Hepatocyte (in vitro differentiated cells): ENCODE data around the gene R3HDM4. TPM values are rescaled to one million over a fixed set of nuclear protein-coding genes. Genes with fewer than 3 reads are reported as not detected.

Experiments
- DNase-seq: peaks from one replicate; pipeline ENCODE4 v3.0.0-alpha.2; 2016; ENCODE audit warnings: low spot score
- H2AFZ ChIP-seq: fragments of 200-600 bp; sonication (generic); 2 replicates; pipeline ENCODE4 v1.6.0; 2016; ENCODE audit warnings: antibody characterized with exemption, mild to moderate bottlenecking
- H3K27ac ChIP-seq: fragments of 200-600 bp; sonication (generic); 2 replicates; pipeline ENCODE4 v1.5.1; 2016; ENCODE audit warnings: mild to moderate bottlenecking
- H3K27me3 ChIP-seq: fragments of 200-600 bp; sonication (generic); 2 replicates; pipeline ENCODE4 v1.6.1; 2016
- H3K36me3 ChIP-seq: fragments of 200-600 bp; sonication (generic); replicated peaks from 2 replicates; pipeline ENCODE4 v1.5.1; 2016; ENCODE audit warnings: low read depth; ENCODE audit not compliant: insufficient read depth
- H3K4me1 ChIP-seq: fragments of 200-600 bp; sonication (generic); 2 replicates; pipeline ENCODE4 v1.5.1; 2016; ENCODE audit warnings: mild to moderate bottlenecking, moderate library complexity; ENCODE audit not compliant: insufficient read depth
- H3K4me2 ChIP-seq: fragments of 200-600 bp; sonication (generic); 2 replicates; pipeline ENCODE4 v1.6.0; 2016
- H3K4me3 ChIP-seq: fragments of 200-600 bp; sonication (generic); 2 replicates; pipeline ENCODE4 v1.5.1; 2016; ENCODE audit warnings: mild to moderate bottlenecking
- H3K79me2 ChIP-seq: fragments of 200-600 bp; sonication (generic); 2 replicates; pipeline ENCODE4 v1.6.0; 2017; ENCODE audit warnings: mild to moderate bottlenecking
- H3K9me2 ChIP-seq: fragments of 200-600 bp; sonication (generic); replicated peaks from 2 replicates; pipeline ENCODE4 v1.6.0; 2017; ENCODE audit warnings: mild to moderate bottlenecking; ENCODE audit not compliant: insufficient read depth
- H3K9me3 ChIP-seq: fragments of 200-600 bp; sonication (generic); 2 replicates; pipeline ENCODE4 v1.5.1; 2016; ENCODE audit warnings: low read depth, mild to moderate bottlenecking
- H4K20me1 ChIP-seq: fragments of 200-600 bp; sonication (generic); 2 replicates; pipeline ENCODE4 v1.6.0; 2016; ENCODE audit warnings: mild to moderate bottlenecking; ENCODE audit not compliant: insufficient read depth, poor library complexity, severe bottlenecking
- CTCF ChIP-seq: fragments of 200-600 bp; sonication (generic); IDR thresholded peaks from 2 replicates; pipeline ENCODE4 v1.5.1; 2016; ENCODE audit warnings: antibody characterized with exemption, mild to moderate bottlenecking; ENCODE audit not compliant: poor library complexity
- EZH2 ChIP-seq: fragments of 200-600 bp; sonication (generic); IDR thresholded peaks from 2 replicates; pipeline ENCODE4 v1.6.1; 2016; ENCODE audit warnings: antibody characterized with exemption, mild to moderate bottlenecking, borderline replicate concordance
- EZH2phosphoT487 ChIP-seq: fragments of 200-600 bp; sonication (generic); IDR thresholded peaks from one replicate; pipeline ENCODE4 v1.6.1; 2018; ENCODE audit warnings: antibody characterized with exemption, mild to moderate bottlenecking, low read depth, moderate library complexity; ENCODE audit not compliant: unreplicated experiment, severe bottlenecking
- WGBS: methylation state at CpG from one replicate; pipeline ENCODE4 v1.1.6; 2016; ENCODE audit warnings: low lambda C conversion rate; ENCODE audit errors: missing lambda C conversion rate; 5-methylcytosine and 5-hydroxymethylcytosine counted together
- polyA plus RNA-seq: library from polyadenylated mRNA; unstranded; fragments of >200 nt; fragmentation: Nextera tagmentation; extraction: Ambion mirVana; gene quantifications from 2 replicates; pipeline ENCODE4 v1.2.1, GENCODE V29; 2016
- total RNA-seq: library from RNA; depleted of rRNA; stranded (reverse); fragments of >200 nt; gene quantifications from 2 replicates; pipeline ENCODE4 v1.2.3, GENCODE V29; 2014

The R3HDM4 gene
- total and polyA plus RNA-seq, 2 experiments from 2014 or later: 44.1 to 86.6 TPM

GRCh38 chr19:953445-954271, 40.6 kb upstream of the R3HDM4 start:
- H3K4me2 ChIP-seq: peak overlapping the region; percentile 88
- H3K9me3 ChIP-seq: no peaks in the 10 kb centered on the region
- no peaks in the 10 kb centered on the region for H3K9me2 ChIP-seq
- no peaks in the 10 kb centered on the region for H4K20me1 ChIP-seq
- peaks cover 90% of the 10 kb centered on the region for H3K79me2 ChIP-seq
- peak overlapping the region; percentile 100 for H3K27ac ChIP-seq
- no peaks in the 10 kb centered on the region for H3K36me3 ChIP-seq
- H3K4me3 ChIP-seq: peak overlapping the region; percentile 20
- peaks cover 85% of the 10 kb centered on the region for H3K4me1 ChIP-seq
- TF ChIP-seq EZH2 (no peak), EZH2phosphoT487 (no peak), CTCF (no peak)
- DNase-seq: peak; percentile 16
- no peak overlapping the region for H2AFZ ChIP-seq
- WGBS: 34% methylated on average over 24 of the region's 33 CpGs
- no peaks in the 10 kb centered on the region for H3K27me3 ChIP-seq

GRCh38 chr19:952680-953444, 39.8 kb upstream of the R3HDM4 start:
- DNase-seq: peak; percentile 92
- Histone ChIP-seq H3K4me3 (peak overlapping the region; percentile 11), H3K79me2 (peaks cover 92% of the 10 kb centered on the region), H3K27me3 (no peaks in the 10 kb centered on the region), H3K36me3 (no peaks in the 10 kb centered on the region), H3K27ac (peak overlapping the region; percentile 100), H3K9me3 (no peaks in the 10 kb centered on the region), H3K4me1 (peaks cover 91% of the 10 kb centered on the region), H3K4me2 (peak overlapping the region; percentile 88), H4K20me1 (peaks cover 2% of the 10 kb centered on the region), H3K9me2 (no peaks in the 10 kb centered on the region), H2AFZ (no peak overlapping the region)
- no peak for TF ChIP-seq EZH2phosphoT487
- no peak for TF ChIP-seq EZH2
- TF ChIP-seq CTCF: no peak
- WGBS: 20% methylated on average over 11 of the region's 21 CpGs

GRCh38 chr19:952049-952679, 39.1 kb upstream of the R3HDM4 start:
- 48% methylated on average over 14 of the region's 14 CpGs for WGBS
- DNase-seq: peak; percentile 4
- Histone ChIP-seq H3K27ac (peak overlapping the region; percentile 100), H3K9me2 (no peaks in the 10 kb centered on the region), H3K79me2 (peaks cover 92% of the 10 kb centered on the region), H3K36me3 (no peaks in the 10 kb centered on the region), H3K4me1 (peaks cover 85% of the 10 kb centered on the region), H4K20me1 (peaks cover 9% of the 10 kb centered on the region), H3K9me3 (no peaks in the 10 kb centered on the region), H2AFZ (no peak overlapping the region), H3K4me3 (no peak overlapping the region), H3K4me2 (peak overlapping the region; percentile 88), H3K27me3 (no peaks in the 10 kb centered on the region)
- no peak for TF ChIP-seq EZH2
- no peak for TF ChIP-seq CTCF
- no peak for TF ChIP-seq EZH2phosphoT487
